WTC11 (cell line): Measurements from ENCODE around the gene DNAAF9.

ENCODE experiments used
- CTCF ChIP-seq: fragments of 200-600 bp; IDR thresholded peaks from 2 replicates; pipeline ENCODE4 v1.8.0; 2022; ENCODE audit warnings: antibody characterized with exemption
- MXD4 ChIP-seq: fragments of 250-450 bp; sonication (Bioruptor Pico); IDR thresholded peaks from 2 replicates; pipeline ENCODE4 v1.8.0; 2021; ENCODE audit warnings: mild to moderate bottlenecking, moderate library complexity, borderline replicate concordance
- NR3C1 ChIP-seq: sonication (generic); formaldehyde crosslinking; conservative IDR thresholded peaks from 2 replicates; pipeline ENCODE4 v1.8.1; 2023; ENCODE audit warnings: low read depth, mild to moderate bottlenecking, missing genetic modification reagents
- ZBTB43 ChIP-seq: sonication (generic); formaldehyde crosslinking; IDR thresholded peaks from 2 replicates; pipeline ENCODE4 v1.8.1; 2023; ENCODE audit warnings: mild to moderate bottlenecking, missing genetic modification reagents
- ZNF232 ChIP-seq: sonication (generic); formaldehyde crosslinking; IDR thresholded peaks from 2 replicates; pipeline ENCODE4 v1.8.0; 2022; ENCODE audit warnings: mild to moderate bottlenecking, missing genetic modification reagents

GRCh38 chr20:3403741-3404140, 3.7 kb downstream of the DNAAF9 start:
- TF ChIP-seq CTCF (no peak), ZBTB43 (CRISPR knock-in tag) (no peak), ZNF232 (CRISPR knock-in tag) (no peak), NR3C1 (CRISPR knock-in tag) (no peak), MXD4 (CRISPR knock-in tag) (no peak)
